A673 (cell line): Measurements from ENCODE around the gene SDK1. TPM values are rescaled to one million over a fixed set of nuclear protein-coding genes. Genes with fewer than 3 reads are reported as not detected.

ENCODE experiments used
- BruUV-seq: library from RNA; stranded (reverse); fragments of 400-500 nt; replicated peaks from 2 replicates; lab custom pipeline; 2021; lab: Mats Ljungman, UMichigan
- CTCF ChIA-PET: fragments of 300-600 bp; sonication (Branson Sonifier 250); formaldehyde crosslinking; loops from one replicate; lab custom pipeline; 2022; ENCODE audit warnings: antibody characterized with exemption; lab: Charles Lee
- POLR2A ChIA-PET: fragments of 300-600 bp; sonication (Branson Sonifier 250); formaldehyde crosslinking; loops from one replicate; lab custom pipeline; 2022; ENCODE audit warnings: antibody characterized with exemption; ENCODE audit not compliant: low non-redundant PET; lab: Charles Lee
- DNase-seq: peaks from one replicate; pipeline ENCODE4 v3.0.0-alpha.2; 2015; ENCODE audit warnings: low spot score
- H3K27ac ChIP-seq: fragments of 200-600 bp; sonication (generic); 2 replicates; pipeline ENCODE4 v1.5.1; 2016; ENCODE audit warnings: mixed run types, low read depth, mild to moderate bottlenecking, mixed read lengths, antibody characterized with exemption, low read length; ENCODE audit not compliant: poor library complexity, severe bottlenecking
- H3K27me3 ChIP-seq: fragments of 200-600 bp; sonication (generic); replicated peaks from 2 replicates; pipeline ENCODE4 v1.6.1; 2017; ENCODE audit warnings: mixed run types, low read depth, mild to moderate bottlenecking, mixed read lengths, antibody characterized with exemption, low read length; ENCODE audit not compliant: insufficient read depth, poor library complexity
- H3K36me3 ChIP-seq: fragments of 200-600 bp; sonication (generic); 2 replicates; pipeline ENCODE4 v1.6.1; 2016; ENCODE audit warnings: mixed run types, mild to moderate bottlenecking, mixed read lengths, antibody characterized with exemption, low read length; ENCODE audit not compliant: insufficient read depth, poor library complexity, severe bottlenecking
- H3K4me1 ChIP-seq: fragments of 200-600 bp; sonication (generic); 2 replicates; pipeline ENCODE4 v1.6.1; 2017; ENCODE audit warnings: mixed run types, mild to moderate bottlenecking, mixed read lengths, antibody characterized with exemption, low read length; ENCODE audit not compliant: insufficient read depth, poor library complexity, severe bottlenecking
- H3K4me3 ChIP-seq: fragments of 200-600 bp; sonication (generic); 2 replicates; pipeline ENCODE4 v1.5.1; 2016; ENCODE audit warnings: low read depth, mixed run types, mild to moderate bottlenecking, mixed read lengths, low read length; ENCODE audit not compliant: poor library complexity, severe bottlenecking
- H3K9me3 ChIP-seq: fragments of 200-600 bp; sonication (generic); 2 replicates; pipeline ENCODE4 v1.6.1; 2016; ENCODE audit warnings: mixed run types, low read depth, mild to moderate bottlenecking, mixed read lengths, antibody characterized with exemption, low read length; ENCODE audit not compliant: poor library complexity, severe bottlenecking
- EZH2 ChIP-seq: fragments of 200-600 bp; sonication (generic); IDR thresholded peaks from 2 replicates; pipeline ENCODE4 v1.6.1; 2017; ENCODE audit warnings: borderline replicate concordance, low read depth, mild to moderate bottlenecking, mixed read lengths, antibody characterized with exemption, low read length; ENCODE audit not compliant: poor library complexity, severe bottlenecking
- intact Hi-C: fragments of 100-400 bp; cut with micrococcal nuclease; formaldehyde crosslinking; loops from one replicate; pipeline ENCODE4 v1.10.0; 2022; ENCODE audit not compliant: unreplicated experiment
- total RNA-seq: library from RNA; stranded (reverse); gene quantifications from 2 replicates; pipeline ENCODE4 v1.2.3, GENCODE V29; 2021
- TF ChIP-seq, protein P1 (sequence below): fragments of 300-800, 200-600 bp; sonication (generic); conservative IDR thresholded peaks from 2 replicates; pipeline ENCODE4 v1.5.1; 2017; ENCODE audit warnings: low read depth, mild to moderate bottlenecking, antibody characterized with exemption, low read length, moderate library complexity, mixed read lengths

Gene SDK1
- total RNA-seq, 1 experiment from 2014 or later = 14.7 TPM

- CTCF ChIA-PET = no interaction called here
Observed at GRCh38 chr7:4000139-4000538, 699.1 kb downstream of the SDK1 start.

DNA sequence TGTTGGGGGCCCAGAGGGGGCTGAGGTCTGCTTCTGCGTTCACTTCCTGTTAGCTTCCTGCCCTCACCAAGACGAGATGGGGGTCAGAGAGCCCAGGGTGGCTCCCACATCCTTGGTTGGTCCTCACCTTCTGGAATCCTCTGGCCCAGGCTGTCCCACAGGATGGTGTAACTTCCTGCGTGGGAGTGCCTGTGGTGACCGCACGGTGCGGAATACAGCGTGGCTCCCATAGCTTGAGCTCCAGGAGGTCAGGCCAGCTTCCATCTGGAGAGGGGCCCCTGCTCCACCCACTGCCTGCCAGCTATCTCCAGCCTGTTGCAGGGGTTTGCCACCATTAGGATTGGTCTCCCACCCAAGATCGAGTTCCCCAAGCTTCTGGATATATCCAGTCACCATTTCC lies 699.9 kb downstream of the SDK1 start:
- BruUV-seq = no TSS peak
- POLR2A ChIA-PET = no interaction called here
- H3K4me1 ChIP-seq = no peaks in the 10 kb centered on the region
- H3K27ac ChIP-seq = no peak overlapping the region
- no peaks in the 10 kb centered on the region for H3K36me3 ChIP-seq
- intact Hi-C loops = no loop called here
- H3K4me3 ChIP-seq = no peak overlapping the region
- DNase-seq = no peak
- CTCF ChIA-PET = no interaction called here
- TF ChIP-seq EZH2 = no peak
- TF ChIP-seq, protein P1, sequence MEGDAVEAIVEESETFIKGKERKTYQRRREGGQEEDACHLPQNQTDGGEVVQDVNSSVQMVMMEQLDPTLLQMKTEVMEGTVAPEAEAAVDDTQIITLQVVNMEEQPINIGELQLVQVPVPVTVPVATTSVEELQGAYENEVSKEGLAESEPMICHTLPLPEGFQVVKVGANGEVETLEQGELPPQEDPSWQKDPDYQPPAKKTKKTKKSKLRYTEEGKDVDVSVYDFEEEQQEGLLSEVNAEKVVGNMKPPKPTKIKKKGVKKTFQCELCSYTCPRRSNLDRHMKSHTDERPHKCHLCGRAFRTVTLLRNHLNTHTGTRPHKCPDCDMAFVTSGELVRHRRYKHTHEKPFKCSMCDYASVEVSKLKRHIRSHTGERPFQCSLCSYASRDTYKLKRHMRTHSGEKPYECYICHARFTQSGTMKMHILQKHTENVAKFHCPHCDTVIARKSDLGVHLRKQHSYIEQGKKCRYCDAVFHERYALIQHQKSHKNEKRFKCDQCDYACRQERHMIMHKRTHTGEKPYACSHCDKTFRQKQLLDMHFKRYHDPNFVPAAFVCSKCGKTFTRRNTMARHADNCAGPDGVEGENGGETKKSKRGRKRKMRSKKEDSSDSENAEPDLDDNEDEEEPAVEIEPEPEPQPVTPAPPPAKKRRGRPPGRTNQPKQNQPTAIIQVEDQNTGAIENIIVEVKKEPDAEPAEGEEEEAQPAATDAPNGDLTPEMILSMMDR = no peak
- H3K27me3 ChIP-seq = no peaks in the 10 kb centered on the region
- no peaks in the 10 kb centered on the region for H3K9me3 ChIP-seq

More at GRCh38 chr7:4000139-4000538, 699.1 kb downstream of the SDK1 start:
- intact Hi-C loops = no loop called here
- H3K4me3 ChIP-seq = no peak overlapping the region
- POLR2A ChIA-PET = no interaction called here
- H3K4me1 ChIP-seq = no peaks in the 10 kb centered on the region
- H3K27me3 ChIP-seq = no peaks in the 10 kb centered on the region
- no peak overlapping the region for H3K27ac ChIP-seq
- H3K36me3 ChIP-seq = no peaks in the 10 kb centered on the region
- DNase-seq = no peak
- BruUV-seq = no TSS peak
- no peaks in the 10 kb centered on the region for H3K9me3 ChIP-seq
- TF ChIP-seq, protein P1 = no peak
- no peak for TF ChIP-seq EZH2

GRCh38 chr7:4001742-4002141 lies 700.7 kb downstream of the SDK1 start:
- intact Hi-C loops = no loop called here
- Histone ChIP-seq H3K27ac (no peak overlapping the region), H3K9me3 (no peaks in the 10 kb centered on the region), H3K4me1 (no peaks in the 10 kb centered on the region), H3K36me3 (no peaks in the 10 kb centered on the region), H3K4me3 (no peak overlapping the region), H3K27me3 (no peaks in the 10 kb centered on the region)
- CTCF ChIA-PET = no interaction called here
- TF ChIP-seq, protein P1 = no peak
- no peak for TF ChIP-seq EZH2
- no TSS peak for BruUV-seq
- POLR2A ChIA-PET = no interaction called here
- no peak for DNase-seq
